Neural crest cell (in vitro differentiated cells): ENCODE results near the gene FBXL7. TPM values are rescaled to one million over a fixed set of nuclear protein-coding genes. Genes with fewer than 3 reads are reported as not detected.

ENCODE experiments used
- DNase-seq: peaks from one replicate; pipeline ENCODE4 v3.0.0; 2021; ENCODE audit warnings: low read depth, mixed read lengths, low spot score
- H3K27ac Mint-ChIP-seq: one replicate; pipeline ENCODE4 v1.8.0; 2021; ENCODE audit warnings: mild to moderate bottlenecking, mixed read lengths; ENCODE audit not compliant: unreplicated experiment
- H3K27me3 Mint-ChIP-seq: 2 replicates; pipeline ENCODE4 v1.8.0; 2021; ENCODE audit warnings: low read depth, mild to moderate bottlenecking, mixed read lengths
- H3K36me3 Mint-ChIP-seq: 2 replicates; pipeline ENCODE4 v1.8.0; 2021; ENCODE audit warnings: low read depth, mild to moderate bottlenecking, mixed read lengths
- H3K4me1 Mint-ChIP-seq: 2 replicates; pipeline ENCODE4 v1.8.0; 2021; ENCODE audit warnings: mixed read lengths
- H3K4me3 Mint-ChIP-seq: one replicate; pipeline ENCODE4 v1.8.0; 2021; ENCODE audit warnings: mild to moderate bottlenecking, mixed read lengths
- H3K9me3 Mint-ChIP-seq: 2 replicates; pipeline ENCODE4 v1.8.0; 2021; ENCODE audit warnings: mixed read lengths
- CTCF ChIP-seq: fragments of 200-600 bp; sonication (generic); conservative IDR thresholded peaks from 2 replicates; pipeline ENCODE4 v1.5.0; 2021; ENCODE audit warnings: antibody characterized with exemption, mild to moderate bottlenecking
- total RNA-seq: library from RNA; stranded (reverse); gene quantifications from 2 replicates; pipeline ENCODE4 v1.2.1, GENCODE V29; 2021

FBXL7 gene
- total RNA-seq, 1 donor from 2014 or later, result 20.8 TPM

DNA sequence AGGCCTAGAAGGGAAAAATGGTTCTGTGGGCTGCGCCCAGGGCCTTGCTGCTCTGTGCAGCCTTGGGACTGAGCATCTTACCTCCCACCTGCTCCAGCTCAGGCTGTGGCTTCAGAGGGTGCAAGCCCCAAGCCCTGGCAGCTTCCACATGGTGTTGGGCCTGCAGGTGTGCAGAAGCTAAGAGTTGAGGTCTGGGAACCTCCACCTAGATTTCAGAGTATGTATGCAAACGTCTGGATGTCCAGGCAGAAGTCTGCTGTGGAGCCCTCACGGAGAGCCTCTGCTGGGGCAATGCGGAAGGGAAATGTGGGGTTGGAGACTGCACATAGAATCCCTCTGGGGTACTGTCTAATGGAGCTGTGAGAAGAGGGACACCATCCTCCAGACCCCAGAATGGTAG, 36.0 kb downstream of the FBXL7 start:
- Mint-ChIP-seq H3K4me1 (peaks cover 18% of the 10 kb centered on the region), H3K36me3 (peaks cover 27% of the 10 kb centered on the region), H3K27ac (no peak overlapping the region), H3K9me3 (peaks cover 23% of the 10 kb centered on the region), H3K4me3 (no peak overlapping the region), H3K27me3 (no peaks in the 10 kb centered on the region)
- DNase-seq, result no peak
- TF ChIP-seq CTCF, result no peak

GRCh38 chr5:15538516-15538915, 38.5 kb downstream of the FBXL7 start:
- TF ChIP-seq CTCF, result no peak
- Mint-ChIP-seq H3K27me3 (no peaks in the 10 kb centered on the region), H3K4me1 (peaks cover 18% of the 10 kb centered on the region), H3K4me3 (no peak overlapping the region), H3K36me3 (peaks cover 18% of the 10 kb centered on the region), H3K9me3 (peaks cover 18% of the 10 kb centered on the region), H3K27ac (no peak overlapping the region)
- DNase-seq, result no peak

- no peak overlapping the region for H3K27ac Mint-ChIP-seq
- no peak for TF ChIP-seq CTCF
- H3K36me3 Mint-ChIP-seq, result peaks cover 16% of the 10 kb centered on the region
- H3K4me1 Mint-ChIP-seq, result peaks cover 22% of the 10 kb centered on the region
- H3K4me3 Mint-ChIP-seq, result no peak overlapping the region
- DNase-seq, result no peak
- peaks cover 14% of the 10 kb centered on the region for H3K9me3 Mint-ChIP-seq
- H3K27me3 Mint-ChIP-seq, result no peaks in the 10 kb centered on the region
Measured at GRCh38 chr5:15539951-15540350, 40.0 kb downstream of the FBXL7 start.

DNA sequence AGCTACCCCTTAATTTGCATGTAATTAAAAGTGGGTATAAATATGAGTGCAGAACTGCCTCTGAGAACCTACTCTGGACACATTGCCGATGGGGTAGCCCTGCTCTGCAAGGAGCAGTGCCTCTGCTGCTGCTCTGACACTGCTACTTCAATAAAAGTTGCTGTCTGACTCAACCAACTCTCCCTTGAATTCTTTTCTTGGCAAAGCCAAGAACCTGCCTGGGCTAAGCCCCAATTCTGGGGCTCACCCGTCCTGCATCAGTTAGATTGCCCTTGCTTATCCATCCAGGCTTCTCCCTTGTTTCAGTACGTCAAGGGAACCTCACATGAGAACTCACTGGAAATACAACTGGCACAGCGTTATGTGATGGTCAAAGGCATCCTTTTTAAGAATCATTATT, 44.1 kb downstream of the FBXL7 start:
- no peak for DNase-seq
- no peak overlapping the region for H3K27ac Mint-ChIP-seq
- H3K4me1 Mint-ChIP-seq, result peaks cover 8% of the 10 kb centered on the region
- H3K4me3 Mint-ChIP-seq, result no peak overlapping the region
- TF ChIP-seq CTCF, result no peak
- H3K36me3 Mint-ChIP-seq, result peaks cover 5% of the 10 kb centered on the region
- peaks cover 7% of the 10 kb centered on the region for H3K27me3 Mint-ChIP-seq
- no peaks in the 10 kb centered on the region for H3K9me3 Mint-ChIP-seq

- Mint-ChIP-seq H3K36me3 (peaks cover 5% of the 10 kb centered on the region), H3K27ac (peak overlapping the region; percentile 38), H3K9me3 (no peaks in the 10 kb centered on the region), H3K27me3 (peaks cover 7% of the 10 kb centered on the region), H3K4me1 (peaks cover 6% of the 10 kb centered on the region), H3K4me3 (no peak overlapping the region)
- DNase-seq, result no peak
- no peak for TF ChIP-seq CTCF
Measured at GRCh38 chr5:15545082-15545481, 45.1 kb downstream of the FBXL7 start.
